HG02588 (cell line): ENCODE data around the gene CSF2.

ENCODE experiments used
- ATAC-seq: cut with Tn5 transposase; IDR thresholded peaks from one replicate; pipeline ENCODE4 v1.9.1; 2021; ENCODE audit warnings: mild to moderate bottlenecking, moderate library complexity; ENCODE audit not compliant: unreplicated experiment

The CSF2 gene

DNA sequence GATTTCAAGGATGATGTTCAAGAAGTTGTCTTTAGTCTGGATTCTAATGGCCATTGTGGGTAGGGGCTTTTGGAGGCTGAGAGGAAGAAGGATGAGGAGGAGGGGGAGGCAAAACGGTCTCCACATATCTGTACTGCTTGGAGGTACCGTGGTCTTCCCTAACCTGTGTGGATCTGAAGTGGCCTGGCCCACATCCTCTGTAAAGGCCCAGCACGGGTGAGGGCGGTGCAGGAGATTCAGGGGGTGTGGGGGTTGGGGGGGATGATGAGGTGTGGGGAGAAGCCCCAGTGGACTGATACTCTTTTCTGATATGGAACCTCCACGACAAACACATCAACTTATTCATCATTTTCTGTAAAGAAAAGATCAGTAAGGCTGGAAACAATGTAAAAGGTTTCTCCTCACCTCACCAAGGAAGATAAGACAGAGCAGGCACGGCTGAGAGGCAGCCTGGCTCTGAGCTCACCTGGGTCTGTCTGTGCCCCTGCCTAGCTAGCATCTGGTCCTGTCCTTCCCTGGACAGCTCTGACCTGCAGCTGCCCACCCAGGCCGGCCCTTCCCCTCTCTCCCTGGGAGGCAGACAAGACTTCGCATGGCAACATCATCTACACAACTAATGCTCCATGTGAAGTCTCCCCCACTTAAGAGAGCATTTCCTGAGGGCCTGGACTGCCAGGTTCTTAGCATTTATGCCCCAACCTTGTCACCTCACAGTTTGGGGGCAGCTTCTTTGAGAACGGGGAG, 18.7 kb upstream of the CSF2 start:
- ATAC-seq = no peak

DNA sequence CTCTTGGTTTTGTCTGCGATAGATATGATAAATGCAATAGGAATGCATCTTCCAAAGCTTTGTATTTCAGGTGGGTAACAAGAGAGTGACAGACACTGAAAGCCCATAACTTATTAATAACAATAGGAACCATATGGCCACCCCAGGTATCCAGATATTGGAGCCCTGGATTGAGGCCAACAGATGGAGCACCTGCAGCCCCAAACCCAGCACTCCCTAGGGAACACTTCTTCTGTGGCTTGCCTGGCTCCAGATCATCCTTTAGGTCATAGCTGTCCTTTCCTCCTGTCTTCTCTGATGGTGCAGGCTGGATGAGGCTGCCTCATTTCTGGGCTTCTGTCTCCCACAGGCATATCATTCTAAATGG, 18.2 kb upstream of the CSF2 start:
- ATAC-seq = no peak

GRCh38 chr5:132055808-132056609, 17.6 kb upstream of the CSF2 start:
- no peak for ATAC-seq

- ATAC-seq = no peak
These were observed 16.7 kb upstream of the CSF2 start for GRCh38 chr5:132056610-132057497.

DNA sequence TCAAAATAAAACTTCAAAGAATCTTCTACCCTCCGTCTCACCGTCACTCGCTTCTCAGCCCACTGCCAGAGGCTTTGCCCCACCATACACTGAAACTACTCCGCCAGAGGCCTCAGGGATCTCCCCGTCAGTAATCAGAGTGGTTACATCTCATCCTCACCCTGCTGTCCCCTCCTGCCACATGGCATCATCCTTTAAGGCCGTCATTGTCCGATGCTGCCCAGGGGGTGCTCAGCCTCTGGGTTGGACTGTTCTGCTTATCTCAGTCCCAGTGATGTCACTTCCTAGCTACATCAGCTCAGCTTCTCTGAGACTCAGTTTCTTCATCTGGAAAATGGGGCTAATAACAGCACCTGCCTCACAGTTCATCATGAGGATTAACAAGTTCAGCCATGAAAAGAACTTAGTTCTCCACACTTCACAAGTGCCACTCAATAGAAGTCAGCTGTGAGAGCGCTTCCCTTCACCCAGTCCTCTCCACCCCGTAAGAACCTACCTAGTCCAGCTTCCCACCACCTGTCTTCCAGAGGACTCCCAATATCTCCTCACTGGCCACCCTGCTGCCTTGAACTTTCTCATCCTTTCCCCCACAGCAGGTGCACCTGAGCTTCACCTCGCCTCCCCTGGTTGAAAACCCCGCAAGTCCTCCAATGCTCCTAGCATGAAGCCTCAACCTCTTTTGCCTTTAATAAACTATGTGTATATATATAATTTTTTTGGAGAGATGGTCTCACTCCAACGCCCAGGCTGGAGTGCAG, 15.9 kb upstream of the CSF2 start:
- ATAC-seq = no peak

GRCh38 chr5:132058646-132059042, 14.9 kb upstream of the CSF2 start:
- ATAC-seq = no peak

GRCh38 chr5:132059043-132059695, 14.4 kb upstream of the CSF2 start:
- no peak for ATAC-seq

- no peak for ATAC-seq
These were observed 13.7 kb upstream of the CSF2 start for GRCh38 chr5:132059696-132060500.

DNA sequence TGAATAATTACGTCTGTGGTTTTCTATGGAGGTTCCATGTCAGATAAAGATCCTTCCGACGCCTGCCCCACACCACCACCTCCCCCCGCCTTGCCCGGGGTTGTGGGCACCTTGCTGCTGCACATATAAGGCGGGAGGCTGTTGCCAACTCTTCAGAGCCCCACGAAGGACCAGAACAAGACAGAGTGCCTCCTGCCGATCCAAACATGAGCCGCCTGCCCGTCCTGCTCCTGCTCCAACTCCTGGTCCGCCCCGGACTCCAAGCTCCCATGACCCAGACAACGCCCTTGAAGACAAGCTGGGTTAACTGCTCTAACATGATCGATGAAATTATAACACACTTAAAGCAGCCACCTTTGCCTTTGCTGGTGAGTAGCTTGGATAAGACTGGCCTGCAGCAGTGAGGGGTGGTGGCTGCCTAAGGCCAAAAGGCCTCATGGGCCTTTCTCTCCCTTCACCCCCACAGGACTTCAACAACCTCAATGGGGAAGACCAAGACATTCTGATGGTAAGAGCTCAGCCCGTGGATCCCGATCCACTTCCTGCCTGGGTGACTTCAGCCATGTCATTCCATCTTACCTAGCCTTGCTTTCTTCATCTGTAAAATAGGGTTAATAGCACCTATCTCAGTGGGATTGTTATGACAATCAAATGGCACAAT, 13.0 kb upstream of the CSF2 start, which contains the start of gene IL3:
TSS of gene IL3 (plus strand) at position 155 of the 661 bp plus-strand sequence. CDS start at position 207, 52 bp downstream.
- ATAC-seq = no peak

DNA sequence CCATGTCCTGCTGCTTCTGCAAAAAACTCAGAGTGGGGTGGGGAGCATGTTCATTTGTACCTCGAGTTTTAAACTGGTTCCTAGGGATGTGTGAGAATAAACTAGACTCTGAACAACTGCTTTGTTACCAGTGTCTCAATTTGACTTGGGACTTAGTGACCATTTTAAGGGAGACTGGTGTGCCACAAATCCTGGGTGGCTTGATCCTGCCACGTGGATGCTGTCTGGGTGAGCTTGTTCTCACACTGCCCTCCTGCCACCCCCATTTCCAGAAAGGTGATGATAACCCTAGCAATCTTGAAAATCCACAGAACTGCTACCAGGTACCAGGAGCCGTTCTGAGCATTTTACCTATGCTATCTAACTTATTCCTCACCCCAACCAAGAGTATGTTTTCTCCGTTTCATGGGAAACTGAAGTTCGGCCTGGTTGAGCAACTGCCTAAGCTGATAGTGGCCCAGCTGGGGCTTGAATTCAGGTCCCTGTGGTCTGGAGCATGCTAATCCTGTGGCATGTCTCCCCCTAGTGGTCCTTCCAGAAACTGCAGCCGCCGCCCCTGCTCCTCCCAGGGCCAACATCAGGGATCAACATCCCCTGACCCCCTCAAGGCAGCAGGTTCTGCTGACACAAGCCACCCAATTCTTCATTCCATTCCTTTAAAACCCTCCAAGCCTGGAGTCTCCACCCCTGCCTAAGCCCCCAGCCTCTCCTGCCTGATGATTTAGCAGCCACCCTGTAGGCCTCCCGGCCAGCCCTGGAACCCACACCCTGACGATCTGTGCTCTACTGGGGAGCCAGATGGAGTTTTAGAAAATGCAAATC, 10.3 kb upstream of the CSF2 start:
- peak; percentile 46 for ATAC-seq

GRCh38 chr5:132064140-132064539, 9.4 kb upstream of the CSF2 start:
- ATAC-seq = no peak

- peak; percentile 72 for ATAC-seq
These were observed 8.8 kb upstream of the CSF2 start for GRCh38 chr5:132064738-132065331.

- ATAC-seq = no peak
These were observed 8.1 kb upstream of the CSF2 start for GRCh38 chr5:132065351-132065937.

DNA sequence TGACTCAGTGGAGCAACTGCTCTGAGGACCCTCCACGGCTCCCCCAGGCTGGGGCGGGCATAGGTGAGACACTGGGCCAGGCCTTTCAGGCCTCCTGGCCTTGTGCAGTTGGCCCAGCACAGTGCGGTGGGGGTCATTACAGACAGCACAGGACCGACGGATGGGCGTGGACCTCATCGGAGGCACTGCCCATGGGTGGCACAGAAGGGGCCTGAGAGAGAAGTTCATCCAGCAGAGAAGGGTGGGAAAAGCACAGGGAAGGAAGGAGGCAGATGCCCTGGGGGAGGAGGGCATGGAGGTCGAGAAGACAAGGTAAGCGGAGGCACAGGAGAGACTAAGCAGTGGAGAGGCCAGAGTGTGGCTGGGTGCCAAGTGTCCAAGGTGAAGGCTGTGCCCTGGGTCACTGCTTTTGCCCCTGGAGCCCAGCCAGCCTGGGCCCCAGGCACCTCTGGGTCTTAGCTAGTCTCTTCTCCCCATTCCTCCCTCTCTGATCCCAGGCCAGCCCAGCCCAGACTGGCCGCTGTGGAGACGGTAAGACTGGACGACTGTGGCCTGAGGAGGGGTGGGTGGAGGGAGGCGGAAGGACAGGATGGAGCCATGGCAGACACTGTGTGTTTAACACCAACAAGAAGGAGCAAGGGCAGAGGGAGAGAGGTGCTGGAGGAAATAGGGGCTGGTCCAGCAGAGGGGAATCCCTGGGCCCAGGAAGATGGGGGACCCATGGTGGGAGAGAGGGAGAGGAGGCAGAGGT, 7.5 kb upstream of the CSF2 start:
- ATAC-seq = no peak

- ATAC-seq = no peak
These were observed 6.7 kb upstream of the CSF2 start for GRCh38 chr5:132066871-132067270.

- ATAC-seq = no peak
These were observed 6.1 kb upstream of the CSF2 start for GRCh38 chr5:132067451-132067850.
